ENCODE data around the gene MMAB.
"Not testable (repeated sequence)": the region's sequence is repeated elsewhere in the genome, so short reads cannot be mapped to it uniquely, and the experiment has no call there.

MMAB gene

GRCh38 chr12:109604132-109604585 lies 30.9 kb upstream of the MMAB start:
- no peak for DNase-seq (ENCODE audit: low read depth in 1 of 2, low spot score in 1 of 2)

- not testable (repeated sequence) for DNase-seq (ENCODE audit: low read depth in 1 of 2, low spot score in 1 of 2)
Observed at GRCh38 chr12:109602132-109602531, 28.8 kb upstream of the MMAB start.

GRCh38 chr12:109601557-109601956 lies 28.3 kb upstream of the MMAB start:
- no peak for DNase-seq (ENCODE audit: low read depth in 1 of 2, low spot score in 1 of 2)

GRCh38 chr12:109600995-109601394 lies 27.7 kb upstream of the MMAB start:
- no peak for DNase-seq (ENCODE audit: low read depth in 1 of 2, low spot score in 1 of 2)

- DNase-seq (ENCODE audit: low read depth in 1 of 2, low spot score in 1 of 2): no peak
Observed at GRCh38 chr12:109600481-109600880, 27.2 kb upstream of the MMAB start.

- no peak for DNase-seq (ENCODE audit: low read depth in 1 of 2, low spot score in 1 of 2)
Observed at GRCh38 chr12:109599087-109599486, 25.8 kb upstream of the MMAB start.

GRCh38 chr12:109598428-109598854 lies 25.1 kb upstream of the MMAB start:
- DNase-seq (ENCODE audit: low read depth in 1 of 2, low spot score in 1 of 2): no peak

GRCh38 chr12:109597795-109598427 lies 24.6 kb upstream of the MMAB start:
- peak; percentile 25 to 32 for DNase-seq (ENCODE audit: low read depth in 1 of 2, low spot score in 1 of 2)

GRCh38 chr12:109597414-109597794 lies 24.1 kb upstream of the MMAB start:
- no peak for DNase-seq (ENCODE audit: low read depth in 1 of 2, low spot score in 1 of 2)

GRCh38 chr12:109596418-109597244 lies 23.3 kb upstream of the MMAB start:
- no peak for DNase-seq (ENCODE audit: low read depth in 1 of 2, low spot score in 1 of 2)

GRCh38 chr12:109595321-109595902 lies 22.1 kb upstream of the MMAB start:
- DNase-seq (ENCODE audit: low read depth in 1 of 2, low spot score in 1 of 2): no peak

GRCh38 chr12:109594556-109595317 lies 21.4 kb upstream of the MMAB start:
- no peak for DNase-seq (ENCODE audit: low read depth in 1 of 2, low spot score in 1 of 2)

GRCh38 chr12:109592905-109593272 lies 19.6 kb upstream of the MMAB start:
- DNase-seq (ENCODE audit: low read depth in 1 of 2, low spot score in 1 of 2): no peak

GRCh38 chr12:109592195-109592904 lies 19.0 kb upstream of the MMAB start:
- no peak for DNase-seq (ENCODE audit: low read depth in 1 of 2, low spot score in 1 of 2)

- no peak for DNase-seq (ENCODE audit: low read depth in 1 of 2, low spot score in 1 of 2)
Observed at GRCh38 chr12:109591041-109591440, 17.7 kb upstream of the MMAB start.

GRCh38 chr12:109590566-109590965 lies 17.3 kb upstream of the MMAB start:
- DNase-seq (ENCODE audit: low read depth in 1 of 2, low spot score in 1 of 2): no peak

- DNase-seq (ENCODE audit: low read depth in 1 of 2, low spot score in 1 of 2): no peak
Observed at GRCh38 chr12:109589691-109590245, 16.5 kb upstream of the MMAB start.

- no peak for DNase-seq (ENCODE audit: low read depth in 1 of 2, low spot score in 1 of 2)
Observed at GRCh38 chr12:109589240-109589590, 15.9 kb upstream of the MMAB start.

- no peak for DNase-seq (ENCODE audit: low read depth in 1 of 2, low spot score in 1 of 2)
Observed at GRCh38 chr12:109588461-109589239, 15.3 kb upstream of the MMAB start.

GRCh38 chr12:109587921-109588320 lies 14.6 kb upstream of the MMAB start:
- no peak for DNase-seq (ENCODE audit: low read depth in 1 of 2, low spot score in 1 of 2)
